Neural progenitor cell (in vitro differentiated cells): ENCODE data around the gene RGS7. TPM values are rescaled to one million over a fixed set of nuclear protein-coding genes. Genes with fewer than 3 reads are reported as not detected.

ENCODE experiments used
- DNase-seq: peaks from one replicate; pipeline ENCODE4 v3.0.0-alpha.2; 2016; ENCODE audit warnings: low spot score
- H2AFZ ChIP-seq: fragments of 200-600 bp; sonication (generic); replicated peaks from 2 replicates; pipeline ENCODE4 v1.6.1; 2016; ENCODE audit warnings: antibody characterized with exemption
- H3F3A ChIP-seq: fragments of 200-600 bp; sonication (generic); 2 replicates; pipeline ENCODE4 v1.6.1; 2016; ENCODE audit warnings: antibody characterized with exemption, low read depth
- H3K27ac ChIP-seq: fragments of 200-600 bp; sonication (generic); 2 replicates; pipeline ENCODE4 v1.5.1; 2016; ENCODE audit warnings: mild to moderate bottlenecking
- H3K27me3 ChIP-seq: fragments of 200-600 bp; sonication (generic); 2 replicates; pipeline ENCODE4 v1.6.1; 2016; ENCODE audit warnings: mild to moderate bottlenecking, moderate library complexity
- H3K36me3 ChIP-seq: fragments of 200-600 bp; sonication (generic); 2 replicates; pipeline ENCODE4 v1.5.1; 2016
- H3K4me1 ChIP-seq: fragments of 200-600 bp; sonication (generic); 2 replicates; pipeline ENCODE4 v1.6.1; 2016; ENCODE audit warnings: mixed run types
- H3K4me2 ChIP-seq: fragments of 200-600 bp; sonication (generic); 2 replicates; pipeline ENCODE4 v1.6.1; 2016
- H3K4me3 ChIP-seq: fragments of 200-600 bp; sonication (generic); 2 replicates; pipeline ENCODE4 v1.5.1; 2016
- H3K79me2 ChIP-seq: fragments of 200-600 bp; sonication (generic); 2 replicates; pipeline ENCODE4 v1.6.1; 2016; ENCODE audit warnings: low read depth
- H3K9ac ChIP-seq: fragments of 200-600 bp; sonication (generic); 2 replicates; pipeline ENCODE4 v1.6.1; 2016
- H3K9me3 ChIP-seq: fragments of 200-600 bp; sonication (generic); 2 replicates; pipeline ENCODE4 v1.5.1; 2016; ENCODE audit warnings: low read depth
- H4K20me1 ChIP-seq: fragments of 200-600 bp; sonication (generic); 2 replicates; pipeline ENCODE4 v1.6.1; 2016; ENCODE audit warnings: low read depth
- H3K27ac Mint-ChIP-seq: 3 replicates; pipeline ENCODE4 v1.8.0; 2021; ENCODE audit warnings: mixed read lengths
- H3K27me3 Mint-ChIP-seq: 2 replicates; pipeline ENCODE4 v1.8.0; 2022; ENCODE audit warnings: low read depth, mild to moderate bottlenecking, inconsistent platforms, moderate library complexity, mixed read lengths; ENCODE audit not compliant: insufficient read depth
- H3K36me3 Mint-ChIP-seq: 3 replicates; pipeline ENCODE4 v1.8.0; 2021; ENCODE audit warnings: mixed read lengths
- H3K4me1 Mint-ChIP-seq: 3 replicates; pipeline ENCODE4 v1.8.0; 2021; ENCODE audit warnings: mixed read lengths
- H3K4me3 Mint-ChIP-seq: 3 replicates; pipeline ENCODE4 v1.8.0; 2021; ENCODE audit warnings: mild to moderate bottlenecking, moderate library complexity, mixed read lengths
- H3K9me3 Mint-ChIP-seq: 3 replicates; pipeline ENCODE4 v1.8.0; 2020; ENCODE audit warnings: mixed read lengths
- CTCF ChIP-seq: fragments of 200-600 bp; sonication (generic); IDR thresholded peaks from 2 replicates; pipeline ENCODE4 v1.5.1; 2017; ENCODE audit warnings: antibody characterized with exemption, mild to moderate bottlenecking
- EZH2 ChIP-seq: fragments of 200-600 bp; sonication (generic); IDR thresholded peaks from 2 replicates; pipeline ENCODE4 v1.6.1; 2017; ENCODE audit warnings: antibody characterized with exemption, mild to moderate bottlenecking, moderate library complexity
- EZH2phosphoT487 ChIP-seq: fragments of 200-600 bp; sonication (generic); IDR thresholded peaks from 2 replicates; pipeline ENCODE4 v1.6.1; 2017; ENCODE audit warnings: antibody characterized with exemption
- total RNA-seq: library from RNA; depleted of rRNA; stranded (reverse); fragments of >200 nt; gene quantifications from 2 replicates; pipeline ENCODE4 v1.2.3, GENCODE V29; 2015; ENCODE audit warnings: low replicate concordance

RGS7 gene
- total RNA-seq, 1 donor from 2014 or later, result not detected

DNA sequence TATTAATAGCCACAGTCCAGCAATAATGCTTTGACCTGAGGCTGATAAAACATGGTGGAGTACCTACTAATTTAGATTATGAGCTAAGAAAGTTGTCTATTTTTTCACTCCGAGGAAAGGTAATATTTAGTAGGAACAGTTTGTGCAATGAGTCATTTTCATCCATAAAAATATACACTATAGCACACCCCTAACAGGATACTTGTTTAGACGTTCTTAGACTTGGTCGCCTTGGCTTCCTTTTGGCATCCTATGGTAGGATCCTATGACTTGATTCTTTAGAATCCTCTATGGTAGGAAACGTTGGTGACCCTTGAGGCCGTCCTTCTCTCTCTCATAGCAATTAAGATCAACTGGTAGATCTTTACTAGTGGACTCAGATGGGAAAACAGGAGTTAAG is 81.8 kb downstream of the RGS7 start:
- no peaks in the 10 kb centered on the region for H3K4me1 Mint-ChIP-seq
- Histone ChIP-seq H2AFZ (no peak overlapping the region), H3K79me2 (no peaks in the 10 kb centered on the region), H3K4me2 (no peak overlapping the region), H3K9me3 (peaks cover 6% of the 10 kb centered on the region), H4K20me1 (no peaks in the 10 kb centered on the region), H3K27ac (no peak overlapping the region), H3K4me1 (no peaks in the 10 kb centered on the region), H3F3A (no peaks in the 10 kb centered on the region), H3K4me3 (no peak overlapping the region), H3K27me3 (no peaks in the 10 kb centered on the region), H3K36me3 (no peaks in the 10 kb centered on the region), H3K9ac (no peak overlapping the region)
- TF ChIP-seq EZH2, result no peak
- no peak for TF ChIP-seq EZH2phosphoT487
- TF ChIP-seq CTCF, result no peak
- DNase-seq, result no peak
- peaks cover 16% of the 10 kb centered on the region for H3K9me3 Mint-ChIP-seq
- peaks cover 5% of the 10 kb centered on the region for H3K36me3 Mint-ChIP-seq
- H3K27me3 Mint-ChIP-seq, result no peaks in the 10 kb centered on the region
- no peak overlapping the region for H3K4me3 Mint-ChIP-seq
- no peak overlapping the region for H3K27ac Mint-ChIP-seq

- no peak overlapping the region for H3K4me3 ChIP-seq
- peaks cover 6% of the 10 kb centered on the region for H3K9me3 ChIP-seq
- no peaks in the 10 kb centered on the region for H3K79me2 ChIP-seq
- H3K27ac ChIP-seq, result no peak overlapping the region
- peaks cover 2% of the 10 kb centered on the region for H3K27me3 Mint-ChIP-seq
- no peak overlapping the region for H3K4me3 Mint-ChIP-seq
- no peak overlapping the region for H3K9ac ChIP-seq
- no peaks in the 10 kb centered on the region for H3K36me3 ChIP-seq
- H2AFZ ChIP-seq, result no peak overlapping the region
- H4K20me1 ChIP-seq, result no peaks in the 10 kb centered on the region
- peaks cover 5% of the 10 kb centered on the region for H3K36me3 Mint-ChIP-seq
- TF ChIP-seq EZH2, result no peak
- no peak for TF ChIP-seq CTCF
- TF ChIP-seq EZH2phosphoT487, result no peak
- no peak for DNase-seq
- H3F3A ChIP-seq, result no peaks in the 10 kb centered on the region
- no peaks in the 10 kb centered on the region for H3K27me3 ChIP-seq
- no peaks in the 10 kb centered on the region for H3K4me1 Mint-ChIP-seq
- peaks cover 16% of the 10 kb centered on the region for H3K9me3 Mint-ChIP-seq
- H3K27ac Mint-ChIP-seq, result no peak overlapping the region
- no peaks in the 10 kb centered on the region for H3K4me1 ChIP-seq
- H3K4me2 ChIP-seq, result no peak overlapping the region
Measured at GRCh38 chr1:241274693-241275092, 82.3 kb downstream of the RGS7 start.

DNA sequence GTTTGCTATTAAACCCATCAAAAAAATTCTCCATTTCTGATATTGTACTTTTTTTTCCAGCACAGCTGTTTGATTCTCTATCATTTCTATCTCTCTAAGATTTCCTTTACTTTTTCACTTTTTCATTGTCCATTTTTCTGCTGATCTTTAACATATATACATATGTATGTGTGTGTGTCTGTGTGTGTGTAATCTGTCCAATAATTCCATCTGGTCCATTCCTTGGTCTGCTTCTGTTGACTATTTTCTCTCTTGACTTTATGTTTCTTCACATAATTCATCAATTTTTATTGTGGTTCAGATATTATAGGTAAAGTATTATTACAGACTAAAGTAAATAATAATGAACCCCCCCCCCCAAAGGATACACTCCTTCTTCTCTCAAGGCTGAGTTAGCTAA is 84.2 kb downstream of the RGS7 start:
- Histone ChIP-seq H3K27me3 (no peaks in the 10 kb centered on the region), H3F3A (no peaks in the 10 kb centered on the region)
- H3K36me3 Mint-ChIP-seq, result peaks cover 5% of the 10 kb centered on the region

More for the DNA sequence above, 84.2 kb downstream of the RGS7 start:
- H3K27me3 Mint-ChIP-seq, result peaks cover 6% of the 10 kb centered on the region
- Histone ChIP-seq H2AFZ (no peak overlapping the region), H3K4me1 (no peaks in the 10 kb centered on the region), H4K20me1 (no peaks in the 10 kb centered on the region), H3K79me2 (no peaks in the 10 kb centered on the region), H3K9ac (no peak overlapping the region), H3K4me3 (no peak overlapping the region), H3K36me3 (no peaks in the 10 kb centered on the region), H3K9me3 (peaks cover 6% of the 10 kb centered on the region), H3K27ac (no peak overlapping the region), H3K4me2 (no peak overlapping the region)
- peaks cover 13% of the 10 kb centered on the region for H3K9me3 Mint-ChIP-seq
- no peak overlapping the region for H3K4me3 Mint-ChIP-seq
- H3K4me1 Mint-ChIP-seq, result no peaks in the 10 kb centered on the region
- no peak for DNase-seq
- TF ChIP-seq CTCF (no peak), EZH2 (no peak), EZH2phosphoT487 (no peak)
- H3K27ac Mint-ChIP-seq, result no peak overlapping the region
